Occipital lobe (tissue), 2 donors: ENCODE data around the gene PVALEF. TPM values are rescaled to one million over a fixed set of nuclear protein-coding genes. Genes with fewer than 3 reads are reported as not detected.

Source experiments
- DNase-seq: peaks from one replicate; lab custom pipeline; 2025; lab: John Stamatoyannopoulos, UW
- total RNA-seq: library from RNA; depleted of rRNA; stranded (reverse); fragments of >200 nt; gene quantifications from one replicate; pipeline ENCODE4 v1.2.3, GENCODE V29; 2014

Gene PVALEF
- total RNA-seq, 1 donor from 2014 or later: not detected

GRCh38 chr17:81161536-81161935 is 3.8 kb upstream of the PVALEF start:
- DNase-seq: no peak

GRCh38 chr17:81161972-81162371 is 3.3 kb upstream of the PVALEF start:
- DNase-seq: no peak

GRCh38 chr17:81162491-81162890 is 2.8 kb upstream of the PVALEF start:
- DNase-seq: no peak

- no peak for DNase-seq
Measured at GRCh38 chr17:81163051-81163695, 2.1 kb upstream of the PVALEF start.

- DNase-seq: no peak
Measured at GRCh38 chr17:81163703-81164370, 1.5 kb upstream of the PVALEF start.

GRCh38 chr17:81164371-81165245 is 699 bp upstream of the PVALEF start:
- peak; percentile 63 for DNase-seq

- no peak for DNase-seq
Measured at GRCh38 chr17:81166033-81166492, 756 bp downstream of the PVALEF start, which contains the start of gene AATK. AATK (minus strand) TSS chr17:81166221; CDS start chr17:81165992, 229 bp downstream.

GRCh38 chr17:81167194-81167524 is 1.9 kb downstream of the PVALEF start:
- DNase-seq: no peak

GRCh38 chr17:81167638-81168037 is 2.3 kb downstream of the PVALEF start:
- DNase-seq: no peak

- no peak for DNase-seq
Measured at GRCh38 chr17:81169870-81170309, 4.6 kb downstream of the PVALEF start.

- DNase-seq: no peak
Measured at GRCh38 chr17:81170727-81171494, 5.6 kb downstream of the PVALEF start.

- no peak for DNase-seq
Measured at GRCh38 chr17:81171941-81172340, 6.6 kb downstream of the PVALEF start.

GRCh38 chr17:81173052-81173761 is 7.9 kb downstream of the PVALEF start:
- DNase-seq: no peak

GRCh38 chr17:81173762-81174155 is 8.5 kb downstream of the PVALEF start:
- no peak for DNase-seq

GRCh38 chr17:81176666-81177065 is 11.4 kb downstream of the PVALEF start:
- DNase-seq: no peak

GRCh38 chr17:81178136-81179091 is 13.1 kb downstream of the PVALEF start:
- DNase-seq: no peak

GRCh38 chr17:81179220-81179619 is 13.9 kb downstream of the PVALEF start:
- DNase-seq: no peak

- no peak for DNase-seq
Measured at GRCh38 chr17:81179861-81180260, 14.6 kb downstream of the PVALEF start.
